Stimulated activated CD8-positive, alpha-beta memory T cell treated with anti-CD3 and anti-CD28 coated beads, Interleukin-7, amount 100 ng/mL, for 24 hours (primary cell): Measurements from ENCODE around the gene LIPA.

Experiments
- DNase-seq: peaks from one replicate; pipeline ENCODE4 v3.0.0-alpha.2; 2020; ENCODE audit warnings: low read depth

Gene LIPA

GRCh38 chr10:89240519-89240918 lies 11.1 kb downstream of the LIPA start:
- DNase-seq: no peak

- DNase-seq: no peak
Measured at GRCh38 chr10:89238956-89239644, 12.5 kb downstream of the LIPA start.

- DNase-seq: no peak
Measured at GRCh38 chr10:89237849-89238248, 13.7 kb downstream of the LIPA start.

DNA sequence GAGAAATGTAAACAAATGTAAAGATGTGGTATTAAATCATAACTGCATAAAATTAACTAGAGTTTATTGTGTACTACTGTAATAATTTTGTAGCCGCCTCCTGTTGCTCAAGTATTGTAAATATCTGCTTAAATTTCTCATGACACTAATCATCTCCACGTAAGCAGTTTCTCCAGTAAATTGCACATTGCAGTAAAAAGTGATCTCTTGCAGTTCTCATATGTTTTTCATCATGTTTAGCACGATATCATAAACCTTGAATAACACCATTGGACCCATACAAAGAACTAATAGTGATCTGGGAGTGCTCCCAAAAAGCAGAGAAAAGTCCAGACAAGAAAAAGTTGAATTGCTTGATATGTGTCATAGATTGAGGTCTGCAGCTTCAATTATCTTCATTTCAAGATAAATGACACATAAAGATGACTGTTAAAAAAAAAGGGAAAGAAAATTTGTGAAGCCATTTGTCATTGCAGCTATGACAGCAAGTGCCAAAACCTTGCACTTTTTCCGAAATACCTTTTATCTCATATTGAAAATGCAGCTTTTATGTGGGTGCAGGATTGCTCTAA lies 15.3 kb downstream of the LIPA start:
- no peak for DNase-seq

DNA sequence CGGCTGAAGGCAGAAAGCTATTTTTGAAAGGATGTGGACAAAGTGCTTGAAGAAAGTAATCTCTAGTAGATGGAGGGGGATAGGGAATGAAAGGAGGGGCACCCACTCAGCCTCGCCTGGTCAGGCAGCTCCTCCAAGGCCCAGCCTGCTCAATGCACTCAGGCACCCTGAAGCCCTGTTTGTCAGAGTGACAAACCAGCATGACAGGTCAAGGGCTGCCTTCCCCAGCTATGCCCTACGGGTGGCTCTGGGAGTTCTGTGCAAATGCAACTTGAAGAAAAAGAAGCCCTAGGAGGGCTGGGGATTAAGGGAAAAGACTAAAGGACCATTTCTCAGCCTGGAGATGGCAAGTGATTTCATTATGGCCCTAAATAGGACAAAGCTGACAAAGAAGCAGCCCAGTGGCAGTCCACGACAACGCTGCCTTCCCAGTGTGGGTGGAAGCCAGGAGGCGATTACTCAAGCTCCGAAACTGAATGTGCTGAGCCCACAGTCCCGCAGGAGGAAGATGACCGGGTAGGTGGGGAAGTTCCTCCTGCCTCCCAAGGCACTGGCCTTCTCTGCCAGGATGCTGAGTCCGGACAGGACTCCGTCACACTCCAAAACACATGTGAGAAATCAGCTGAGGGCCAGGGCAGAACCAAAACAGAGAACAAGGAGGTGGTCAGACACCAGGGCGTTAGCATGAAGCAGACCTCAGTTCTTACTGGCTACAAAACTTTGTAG lies 16.3 kb downstream of the LIPA start:
- DNase-seq: no peak

DNA sequence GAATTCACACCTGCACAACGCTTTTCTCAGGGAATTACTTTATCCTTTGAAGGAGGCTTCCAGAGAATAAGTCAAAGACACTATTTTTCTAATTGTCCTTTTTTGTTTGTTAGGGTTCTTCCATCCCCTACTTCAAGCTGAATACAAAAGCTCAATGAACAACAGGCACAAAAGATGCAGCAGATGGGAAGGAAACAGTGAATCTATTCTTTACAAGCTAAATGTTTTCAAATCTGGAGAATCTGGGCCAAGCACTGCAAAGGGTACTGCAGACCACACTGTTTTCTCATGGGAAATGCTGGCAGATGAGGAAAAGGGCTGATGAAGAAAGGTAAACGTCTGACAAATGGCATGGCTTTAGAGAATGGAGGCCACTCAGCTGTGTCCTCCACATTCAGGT lies 18.5 kb downstream of the LIPA start:
- no peak for DNase-seq

DNA sequence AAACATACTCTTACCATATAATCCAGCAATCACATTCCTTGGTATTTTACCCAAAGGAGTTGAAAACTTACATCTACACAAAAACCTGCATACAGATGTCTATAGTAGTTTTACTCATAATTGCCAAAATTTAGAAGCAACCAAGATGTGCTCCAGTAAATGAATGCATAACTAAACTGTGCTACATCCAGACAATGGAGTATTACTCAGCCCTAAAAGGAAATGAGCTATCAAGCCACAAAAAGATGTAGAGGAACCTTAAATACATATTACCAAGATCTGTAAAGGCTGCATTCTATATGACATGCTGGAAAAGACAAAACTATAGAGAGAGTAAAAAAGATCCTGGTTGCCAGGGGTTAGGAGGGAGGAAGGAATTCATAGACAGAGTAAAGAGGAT lies 22.6 kb downstream of the LIPA start:
- DNase-seq: no peak

- no peak for DNase-seq
Measured at GRCh38 chr10:89228146-89228545, 23.4 kb downstream of the LIPA start.

GRCh38 chr10:89226891-89227290 lies 24.7 kb downstream of the LIPA start:
- no peak for DNase-seq

DNA sequence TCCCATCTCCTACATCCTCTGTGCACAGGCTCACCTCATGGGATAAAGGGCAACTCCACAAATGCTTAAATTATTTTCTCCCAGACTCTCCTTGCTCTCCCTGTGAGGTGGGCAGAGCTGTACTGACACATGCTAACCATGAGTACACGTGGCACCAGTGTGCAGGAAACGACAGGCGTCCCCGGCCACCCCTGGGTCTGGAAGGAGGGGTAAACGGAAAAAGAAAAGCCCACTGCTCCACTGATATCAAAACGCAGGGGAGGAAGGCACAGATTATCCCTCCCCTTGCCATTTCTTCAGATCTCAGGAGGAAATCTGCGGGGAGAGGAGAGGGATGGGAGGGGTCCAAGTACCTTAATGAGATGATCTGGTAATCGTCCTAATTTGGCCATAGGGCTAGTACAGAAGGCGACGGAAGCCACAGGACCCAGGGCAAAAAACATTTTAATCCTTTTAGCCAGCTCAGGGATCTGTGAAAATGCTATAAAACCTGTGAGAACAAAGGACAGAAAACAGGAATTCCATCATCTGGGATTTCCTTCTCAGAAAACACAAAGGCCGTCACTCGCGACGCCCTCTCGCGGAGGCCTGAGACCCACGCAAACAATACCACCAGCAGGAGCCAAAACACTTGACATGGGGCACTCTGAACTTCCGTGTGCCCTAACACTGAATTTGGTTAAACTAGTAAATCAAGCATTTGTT lies 26.7 kb downstream of the LIPA start:
- no peak for DNase-seq

DNA sequence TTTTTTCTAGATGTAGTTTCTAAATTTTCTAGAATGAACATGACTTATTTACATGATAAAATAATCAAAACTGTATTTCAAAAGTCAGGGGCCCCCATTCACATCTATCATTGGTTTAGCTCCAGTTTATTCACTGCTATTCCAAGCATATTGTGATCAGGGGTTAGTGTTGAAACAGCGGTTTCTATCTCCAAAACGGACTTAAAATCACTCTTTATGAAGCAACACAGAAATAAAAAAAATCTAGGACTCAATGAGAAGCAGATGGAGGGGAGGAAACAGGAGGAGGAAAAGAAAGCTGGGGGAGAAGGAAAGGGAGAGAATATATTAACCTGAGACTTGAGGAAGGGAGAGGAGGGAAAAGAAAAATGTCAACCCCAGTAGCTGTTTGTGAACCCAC lies 29.7 kb downstream of the LIPA start:
- no peak for DNase-seq

DNA sequence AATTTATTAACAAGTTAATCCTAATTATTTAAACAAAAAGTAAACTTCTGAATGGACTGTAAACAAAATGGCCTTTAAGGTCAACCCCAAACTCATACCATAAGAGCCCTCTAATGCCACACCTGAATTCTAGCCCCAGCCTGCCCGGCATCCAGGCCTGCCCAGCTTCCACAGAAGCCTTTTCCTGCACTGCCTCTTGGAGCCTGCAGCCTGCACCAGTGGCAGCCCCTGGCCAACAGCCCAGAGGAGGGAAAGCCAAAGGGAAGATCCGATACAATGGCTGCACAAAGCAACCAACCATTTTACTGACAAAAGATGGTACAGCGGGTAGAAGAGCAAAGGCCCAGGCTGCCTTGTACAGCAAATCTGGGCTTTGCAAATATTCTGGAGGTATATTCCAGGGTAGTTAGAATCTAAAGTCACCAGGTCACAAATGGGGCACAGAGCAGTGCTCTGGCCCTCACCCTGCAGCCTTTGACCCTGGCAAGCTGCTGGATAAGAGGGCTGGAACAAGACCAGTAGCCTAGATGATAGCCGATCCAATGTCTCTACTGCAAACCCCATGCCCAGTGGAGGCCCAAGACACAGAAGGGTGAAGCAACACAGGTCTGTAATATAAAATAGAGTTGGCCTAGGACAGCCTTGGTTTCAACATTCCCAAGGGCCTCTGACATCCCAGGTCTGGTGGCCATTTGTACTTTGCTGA lies 31.9 kb downstream of the LIPA start:
- DNase-seq: no peak

DNA sequence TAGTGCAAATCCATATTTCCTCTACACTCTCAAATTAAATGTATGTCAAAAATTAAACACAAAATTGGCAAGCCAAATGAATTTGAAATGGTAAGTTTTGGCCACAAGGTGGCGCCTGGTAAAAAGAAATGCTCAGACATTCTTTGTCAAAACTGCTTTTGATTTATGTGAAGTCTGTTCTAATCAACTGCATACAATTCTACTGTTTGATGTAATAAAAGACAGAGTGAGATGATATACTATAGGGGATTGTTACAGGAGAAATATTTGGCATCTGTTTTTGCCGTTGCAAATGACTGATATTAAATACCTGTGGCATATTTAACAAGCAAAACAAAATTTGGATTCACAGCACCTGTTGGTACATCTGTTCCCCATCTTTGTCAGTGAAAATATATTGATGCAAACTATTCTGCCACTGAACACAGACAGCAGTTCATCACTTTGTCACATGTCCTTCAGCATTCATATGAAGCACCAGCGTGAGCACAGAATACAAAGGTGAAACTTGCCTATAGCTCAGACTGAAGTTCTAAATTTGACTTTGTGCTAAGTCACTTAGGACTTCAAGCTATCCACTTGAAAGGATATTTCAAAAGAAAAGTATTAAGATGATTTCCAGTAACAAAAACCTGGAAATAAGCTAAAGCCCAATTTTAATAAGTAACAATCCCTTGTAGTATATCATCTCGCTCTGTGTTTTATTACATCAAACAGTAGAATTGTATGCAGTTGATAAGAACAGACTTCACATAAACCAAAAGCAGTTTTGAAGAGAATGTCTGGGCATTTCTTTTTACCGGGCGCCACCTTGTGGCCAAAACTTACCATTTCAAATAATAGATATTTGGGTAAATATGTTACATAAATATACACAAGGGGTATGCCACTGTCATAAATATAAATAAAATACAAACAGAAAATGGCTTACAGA lies 34.3 kb downstream of the LIPA start:
- peak; percentile 35 for DNase-seq

- no peak for DNase-seq
Measured at GRCh38 chr10:89216056-89216455, 35.5 kb downstream of the LIPA start.

DNA sequence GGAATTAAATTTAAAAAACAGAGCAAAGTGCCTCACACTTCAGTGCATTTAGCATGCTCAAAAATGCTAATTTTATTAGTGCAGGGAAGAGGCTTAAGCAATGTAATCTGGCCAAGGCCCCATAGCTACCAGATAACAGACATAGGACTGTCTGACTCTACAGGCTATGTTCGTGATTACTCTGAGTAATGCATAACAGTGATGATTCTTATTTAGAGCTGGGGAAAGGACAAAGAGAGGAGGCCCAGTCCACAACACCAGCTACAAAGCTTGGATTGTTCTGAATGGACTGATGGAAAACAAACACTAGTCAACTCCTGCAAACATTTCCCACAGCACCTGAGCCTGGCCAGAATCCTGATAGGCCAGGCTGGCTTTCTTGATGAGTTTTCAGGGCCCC lies 36.1 kb downstream of the LIPA start:
- DNase-seq: no peak

- DNase-seq: no peak
Measured at GRCh38 chr10:89214566-89215165, 36.9 kb downstream of the LIPA start.

DNA sequence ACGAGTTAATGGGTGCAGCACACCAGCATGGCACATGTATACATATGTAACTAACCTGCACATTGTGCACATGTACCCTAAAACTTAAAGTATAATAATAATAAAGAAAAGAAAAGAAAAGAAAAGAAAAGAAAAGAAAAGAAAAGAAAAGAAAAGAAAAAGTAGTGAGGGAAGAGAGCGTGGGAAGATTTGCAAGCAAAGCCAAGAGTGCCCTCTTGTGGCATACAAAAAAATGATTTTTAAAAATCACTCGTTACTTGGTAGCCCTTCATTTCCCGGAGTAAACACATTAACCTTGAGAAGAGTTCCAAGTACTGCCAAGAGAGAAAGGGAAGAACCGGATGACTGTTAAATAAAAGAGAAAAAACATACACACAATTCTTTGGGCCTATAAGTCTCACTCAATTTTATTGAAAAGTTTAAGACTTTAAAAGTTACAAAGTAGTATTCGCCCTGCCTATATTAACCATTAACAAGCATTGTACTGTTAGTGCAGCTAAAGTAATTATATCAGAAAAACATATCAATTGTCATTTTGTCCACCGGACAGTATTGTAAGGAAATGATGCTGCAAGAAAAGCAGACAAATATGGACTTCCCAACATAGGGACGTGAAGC lies 38.3 kb downstream of the LIPA start:
- no peak for DNase-seq

- DNase-seq: no peak
Measured at GRCh38 chr10:89210794-89211425, 40.7 kb downstream of the LIPA start.

DNA sequence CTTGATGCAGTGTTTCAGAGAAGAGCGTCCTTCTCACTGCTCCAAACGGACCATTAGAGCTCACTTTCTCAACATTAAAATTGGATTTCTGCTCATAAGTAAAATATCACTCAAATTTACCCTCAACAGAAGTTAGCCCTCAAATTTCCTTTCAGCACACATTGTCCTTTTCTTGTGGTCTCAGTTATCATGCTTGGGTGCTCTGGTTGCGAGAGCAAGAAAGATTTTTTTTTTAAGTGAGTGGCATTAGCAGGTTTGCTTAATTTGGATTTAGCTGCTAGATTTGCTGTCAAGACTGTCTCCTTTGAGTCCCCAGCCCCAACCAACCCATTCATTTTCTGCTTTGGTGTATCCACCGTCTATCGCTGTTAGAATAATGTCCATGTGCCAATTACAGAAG lies 41.9 kb downstream of the LIPA start:
- DNase-seq: no peak
